22Rv1 (cell line): Measurements from ENCODE around the gene HK1.

Source experiments
- CTCF ChIP-seq: fragments of 450-650 bp; IDR thresholded peaks from 2 replicates; pipeline ENCODE4 v1.5.1; 2017; ENCODE audit warnings: mild to moderate bottlenecking
- ZFX ChIP-seq: fragments of 450-650 bp; IDR thresholded peaks from 2 replicates; pipeline ENCODE4 v1.6.1; 2017; ENCODE audit warnings: antibody characterized with exemption, borderline replicate concordance

- TF ChIP-seq CTCF (no peak), ZFX (no peak)
Measured at GRCh38 chr10:69421611-69422308, 143.5 kb downstream of the HK1 start.
